GM18498 (cell line): ENCODE results near the gene PPM1B.
"Not testable (repeated sequence)": the region's sequence is repeated elsewhere in the genome, so short reads cannot be mapped to it uniquely, and the experiment has no call there.

Experiments used
- ATAC-seq: cut with Tn5 transposase; IDR thresholded peaks from one replicate; pipeline ENCODE4 v1.9.1; 2021; ENCODE audit warnings: mild to moderate bottlenecking, moderate library complexity; ENCODE audit not compliant: unreplicated experiment

The PPM1B gene

DNA sequence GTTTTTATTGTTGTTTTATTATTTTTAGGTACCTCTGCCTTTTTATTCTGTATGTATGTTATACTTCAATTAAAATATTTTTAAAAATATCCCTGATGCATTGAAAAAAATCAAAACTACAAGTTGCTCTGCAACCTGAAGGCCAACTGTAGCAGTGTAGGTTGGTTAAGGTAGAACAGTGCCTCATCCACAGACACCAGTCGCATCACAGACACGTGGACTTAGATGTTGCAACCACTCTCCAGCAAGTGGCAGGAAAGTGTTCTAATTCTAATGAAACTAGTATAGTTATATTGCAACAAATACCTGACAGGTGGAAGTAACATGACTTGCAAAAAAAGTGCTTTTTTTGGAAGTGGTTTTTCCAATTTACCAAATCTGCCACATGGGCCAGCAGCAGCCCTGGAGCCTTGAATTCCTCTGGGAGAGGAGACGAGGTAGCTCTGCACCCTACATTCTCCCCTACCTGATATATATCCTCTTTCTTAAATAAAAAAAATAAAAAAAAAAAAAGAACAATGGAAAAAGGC, 78.2 kb downstream of the PPM1B start:
- no peak for ATAC-seq

DNA sequence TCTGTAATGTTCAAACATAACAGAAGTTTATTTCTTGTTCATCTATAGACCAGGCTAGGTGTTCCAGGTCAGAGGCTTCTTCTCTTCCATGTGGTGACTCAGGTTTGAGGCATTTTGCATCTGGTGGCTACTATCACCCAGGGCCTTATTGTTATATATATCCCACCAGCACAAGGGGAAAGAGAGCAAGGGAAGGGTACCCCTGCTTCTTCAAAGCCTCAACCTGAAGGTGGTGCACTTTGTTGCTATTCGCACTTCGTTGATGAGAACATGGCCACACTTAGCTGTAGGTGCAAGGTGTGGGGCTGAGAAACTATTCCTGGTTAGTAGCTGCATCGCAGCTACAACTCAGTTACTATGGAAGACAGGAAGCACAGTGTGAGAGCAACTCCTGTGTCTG, 79.2 kb downstream of the PPM1B start:
- no peak for ATAC-seq

DNA sequence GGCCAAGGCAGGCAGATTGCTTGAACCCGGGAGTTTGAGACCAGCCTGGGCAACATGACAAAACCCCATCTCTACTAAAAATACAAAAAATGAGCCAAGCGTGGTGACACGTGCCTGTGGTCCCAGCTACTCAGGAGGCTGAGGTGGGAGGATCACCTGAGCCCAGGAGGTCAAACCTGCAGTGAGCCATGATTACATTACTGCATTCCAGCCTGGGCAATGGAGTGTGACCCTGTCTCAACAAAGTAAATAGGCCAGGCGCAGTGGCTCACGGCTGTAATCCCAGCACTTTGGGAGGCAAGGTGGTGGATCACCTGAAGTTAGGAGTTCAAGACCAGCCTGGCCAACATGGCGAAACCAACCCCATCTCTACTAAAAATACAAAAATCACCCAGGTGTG, 80.6 kb downstream of the PPM1B start:
- not testable (repeated sequence) for ATAC-seq

DNA sequence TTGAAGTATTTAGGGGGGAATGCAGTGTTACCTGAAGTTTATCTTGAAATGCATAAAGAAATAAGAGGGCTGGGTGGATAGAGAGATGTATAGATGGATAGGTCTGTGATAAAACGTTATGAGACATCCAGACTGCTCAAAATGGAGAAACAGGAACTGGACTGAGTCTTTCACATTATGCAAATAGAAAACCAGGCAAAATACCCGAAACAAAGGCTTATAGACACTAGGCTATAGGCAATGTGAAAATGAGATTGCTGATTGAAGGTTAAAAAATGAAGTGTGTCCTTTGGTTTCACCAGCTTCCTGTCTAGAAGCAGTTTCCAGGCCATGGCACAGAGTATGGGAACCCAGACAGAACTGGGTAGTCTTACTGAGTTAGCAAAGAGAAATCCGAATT, 81.7 kb downstream of the PPM1B start:
- ATAC-seq: peak; percentile 88

DNA sequence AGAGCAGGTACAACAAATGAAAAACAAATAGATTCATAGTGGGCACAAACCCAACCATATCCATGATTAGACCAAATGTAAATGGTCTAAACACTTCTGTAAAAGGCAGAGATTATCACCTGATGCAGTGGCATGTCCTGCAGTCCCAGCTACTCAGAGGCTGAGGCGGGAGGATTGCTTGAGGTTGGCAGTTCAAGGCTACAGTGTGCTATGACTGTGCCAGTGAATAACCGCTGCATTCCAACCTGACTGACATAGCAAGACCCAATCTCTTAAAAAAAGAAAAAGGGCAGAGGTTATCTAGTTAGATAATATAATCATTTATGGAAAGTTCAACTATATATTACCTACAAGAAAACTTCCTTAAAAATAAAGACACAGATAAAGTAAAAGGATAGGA, 85.3 kb downstream of the PPM1B start:
- ATAC-seq: no peak

DNA sequence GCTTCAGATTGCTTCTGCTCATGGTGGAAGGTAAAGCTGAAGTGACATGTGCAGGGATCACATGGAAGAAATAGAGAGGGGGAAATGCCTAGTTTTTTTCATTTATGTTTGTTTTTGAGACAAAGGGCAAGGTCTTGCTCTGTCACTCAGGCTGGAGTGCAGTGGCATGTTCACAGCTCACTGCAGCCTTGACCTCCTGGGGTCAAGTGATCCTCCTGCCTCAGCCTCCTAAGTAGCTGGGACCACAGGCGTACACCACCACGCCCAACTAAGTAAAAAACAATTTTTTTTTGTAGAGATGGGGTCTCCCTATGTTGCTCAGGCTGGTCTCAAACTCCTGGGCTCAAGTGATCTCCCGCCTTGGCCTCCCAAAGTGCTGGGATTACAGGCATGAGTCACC, 87.0 kb downstream of the PPM1B start:
- not testable (repeated sequence) for ATAC-seq

DNA sequence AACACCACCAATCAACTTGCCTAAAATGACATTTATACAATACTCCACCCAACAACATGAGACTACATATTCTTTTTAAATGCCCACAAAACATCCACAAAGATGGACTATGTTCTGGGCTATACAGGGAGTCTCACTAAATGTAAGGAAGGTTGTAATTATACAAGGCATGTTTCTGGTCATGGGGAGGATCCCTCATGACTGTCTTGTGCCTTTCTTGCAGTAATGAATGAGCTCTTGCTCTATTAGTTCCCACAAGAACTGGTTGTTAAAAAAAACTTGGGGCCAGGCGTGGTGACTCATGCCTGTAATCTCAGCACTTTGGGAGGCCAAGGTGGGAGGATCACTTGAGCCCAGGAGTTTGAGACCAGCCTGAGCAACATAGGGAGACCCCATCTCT, 89.1 kb downstream of the PPM1B start:
- not testable (repeated sequence) for ATAC-seq

DNA sequence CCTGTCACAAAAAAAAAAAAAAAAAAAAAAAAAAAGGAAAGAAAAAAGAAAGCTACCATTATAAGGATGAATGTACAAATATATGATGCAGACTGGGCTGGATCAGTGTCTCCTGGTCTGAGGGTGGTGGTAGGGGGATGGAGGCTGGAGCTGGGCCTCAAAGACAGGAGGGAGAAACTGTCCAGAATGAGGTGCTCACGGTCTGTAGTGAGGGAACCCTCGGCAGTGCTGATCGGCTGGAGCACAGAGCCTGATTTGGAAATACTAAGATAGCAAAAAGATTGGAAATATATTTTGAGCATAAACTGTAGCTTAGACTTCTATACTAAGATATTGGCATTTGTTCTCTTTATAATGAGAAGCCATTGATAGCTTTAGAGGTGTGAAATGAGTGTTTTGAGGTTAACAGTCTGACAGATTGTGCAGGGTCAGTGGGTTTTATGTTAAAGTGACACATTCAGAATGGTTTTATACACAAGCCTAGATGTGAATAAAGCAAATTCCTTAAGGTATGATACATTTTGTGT, 98.7 kb downstream of the PPM1B start:
- ATAC-seq: no peak

DNA sequence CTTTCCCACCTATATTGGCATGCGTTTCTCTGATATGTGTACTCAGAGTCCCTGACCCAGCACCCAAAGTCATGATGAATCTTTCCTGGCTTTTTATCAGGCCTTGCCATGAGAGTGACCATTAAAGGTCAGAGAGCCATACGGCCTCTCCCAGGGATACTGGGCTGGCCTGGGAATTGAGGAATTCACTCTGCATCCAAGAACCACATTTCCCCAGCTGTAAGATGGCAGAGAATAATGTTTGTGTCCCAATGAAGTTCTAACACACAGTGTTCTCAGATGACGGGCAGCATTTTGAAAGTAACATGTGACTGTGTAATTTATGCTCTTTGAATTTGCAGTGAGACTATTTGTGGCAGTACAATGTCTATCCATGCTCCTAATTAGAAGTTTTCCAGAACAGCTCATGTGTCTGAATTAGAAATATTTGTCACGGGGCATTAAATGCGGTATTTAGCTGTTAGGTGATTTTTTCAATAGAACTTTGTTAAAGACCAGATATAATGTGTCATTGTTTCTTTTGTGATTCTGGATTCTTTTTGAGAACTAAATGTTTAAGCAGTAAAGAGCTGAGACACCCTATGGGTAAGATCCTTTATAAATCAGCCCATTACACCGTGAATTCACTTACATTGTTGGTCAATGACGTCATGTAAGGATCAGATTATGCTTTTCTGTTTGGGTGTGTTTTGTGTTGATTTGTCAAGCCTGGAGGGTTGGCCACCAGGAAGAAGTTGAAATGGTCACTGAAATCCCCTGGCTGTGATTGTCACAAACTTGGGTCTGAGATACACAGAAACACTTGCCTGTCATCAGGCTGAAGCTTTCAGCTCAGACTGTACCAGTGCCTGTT, 99.3 kb downstream of the PPM1B start:
- no peak for ATAC-seq

DNA sequence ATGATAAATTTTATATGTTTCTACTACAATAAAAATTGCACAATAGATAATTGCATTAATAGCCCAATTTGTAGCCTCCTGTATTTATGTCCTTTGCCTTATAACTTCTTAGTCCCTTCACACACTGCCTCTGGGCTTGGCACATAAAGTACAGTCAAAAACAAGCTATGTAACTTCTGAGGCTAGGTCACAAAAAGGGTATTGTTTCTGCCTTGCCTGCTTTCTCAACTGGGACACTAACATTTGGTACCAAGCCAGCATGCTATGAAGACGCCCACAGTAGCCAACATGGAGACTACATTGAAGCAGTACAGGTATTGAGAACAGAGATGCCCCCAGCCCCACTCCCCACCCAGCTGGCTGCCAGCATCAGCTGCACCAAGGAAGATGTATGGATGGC, 101.2 kb downstream of the PPM1B start:
- ATAC-seq: no peak

DNA sequence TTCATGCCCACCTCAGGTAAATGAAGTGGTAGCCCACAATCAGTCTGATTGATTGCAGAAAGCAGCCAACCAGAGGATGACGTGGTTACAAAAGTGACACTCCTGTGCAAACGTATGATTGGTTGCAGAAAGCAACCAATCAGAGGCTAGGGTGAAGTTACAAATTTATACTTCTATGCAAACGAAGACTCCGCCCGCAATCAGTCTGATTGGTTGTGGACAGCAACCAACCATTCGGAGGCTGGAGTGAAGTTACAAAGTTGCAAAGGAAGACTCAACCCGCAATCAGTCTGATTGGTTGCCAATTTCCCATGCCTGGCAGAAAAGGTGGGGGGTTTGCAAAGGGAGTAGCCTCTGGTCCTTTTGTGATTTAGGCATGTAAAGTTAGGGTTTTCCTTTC, 102.6 kb downstream of the PPM1B start:
- ATAC-seq: no peak

DNA sequence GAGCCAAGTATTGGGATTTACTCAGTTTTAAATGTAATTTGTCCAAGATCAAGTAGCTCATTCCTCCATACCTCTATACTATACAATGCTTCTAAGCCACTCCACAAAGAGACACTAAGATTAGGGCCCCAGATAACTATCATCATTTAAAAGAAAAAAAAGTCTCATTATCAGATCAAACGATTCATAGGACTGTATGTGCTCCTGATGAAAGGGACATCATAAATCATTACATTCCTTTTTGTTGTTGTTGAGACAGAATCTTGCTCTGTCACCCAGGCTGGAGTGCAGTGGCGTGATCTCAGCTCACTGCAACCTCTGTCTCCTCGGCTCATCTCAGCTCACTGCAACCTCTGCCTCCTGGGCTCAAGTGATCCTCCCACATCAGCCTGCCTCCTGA, 104.4 kb downstream of the PPM1B start:
- ATAC-seq: no peak

DNA sequence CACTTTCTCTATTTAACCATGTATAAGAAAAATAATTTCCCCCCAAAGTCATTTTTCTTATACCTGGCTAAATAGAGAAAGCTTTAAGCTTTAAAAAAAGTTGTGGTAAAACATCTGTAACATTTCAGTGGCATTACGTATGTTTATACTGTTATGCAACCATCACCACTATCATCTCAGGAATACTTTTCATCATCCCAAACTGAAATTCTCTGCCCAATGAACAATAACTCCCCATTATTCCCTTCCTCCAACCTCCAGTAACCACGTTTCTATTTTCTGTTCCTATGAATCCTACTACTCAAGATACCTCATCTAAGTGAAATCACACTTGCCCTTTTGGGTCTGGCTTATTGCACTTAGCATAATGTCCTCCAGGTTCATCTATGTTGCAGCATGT, 104.9 kb downstream of the PPM1B start:
- no peak for ATAC-seq

DNA sequence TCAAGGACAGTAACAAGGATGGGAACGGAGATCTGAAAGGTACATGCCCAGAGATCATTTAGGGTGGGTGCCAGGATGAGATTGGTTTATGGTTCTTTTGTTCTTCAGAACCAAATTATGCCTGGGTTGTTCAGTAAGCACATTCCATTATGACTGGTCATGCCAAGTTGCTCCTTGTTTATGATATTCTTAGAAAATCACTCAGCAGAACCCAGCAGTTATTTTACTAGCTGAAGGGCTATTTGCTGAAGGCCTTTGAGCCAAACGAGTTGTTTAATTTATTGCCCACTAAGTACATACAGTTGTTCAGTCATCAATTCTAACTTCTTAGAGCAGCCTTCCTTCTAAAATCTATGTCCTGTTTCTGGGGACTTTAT, 107.2 kb downstream of the PPM1B start:
- no peak for ATAC-seq

DNA sequence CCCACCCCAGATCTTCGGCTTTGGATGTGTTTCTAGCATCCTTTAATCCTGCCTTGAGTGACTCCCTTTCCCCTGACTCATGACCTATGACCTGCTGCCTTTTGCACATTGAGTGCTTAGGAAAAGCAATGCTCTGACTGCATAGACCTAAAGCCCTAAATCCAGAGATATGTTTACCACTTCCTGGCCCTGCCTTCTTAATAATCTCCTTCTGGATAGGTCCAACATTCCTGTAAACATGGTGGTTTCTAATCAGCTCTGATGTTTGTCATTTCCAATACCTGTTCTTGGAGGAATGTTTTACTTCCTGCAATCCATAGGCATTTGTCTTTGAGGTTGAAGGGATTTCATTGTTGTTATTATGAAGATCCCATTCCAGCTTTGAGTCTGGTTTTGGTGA, 108.9 kb downstream of the PPM1B start:
- no peak for ATAC-seq

DNA sequence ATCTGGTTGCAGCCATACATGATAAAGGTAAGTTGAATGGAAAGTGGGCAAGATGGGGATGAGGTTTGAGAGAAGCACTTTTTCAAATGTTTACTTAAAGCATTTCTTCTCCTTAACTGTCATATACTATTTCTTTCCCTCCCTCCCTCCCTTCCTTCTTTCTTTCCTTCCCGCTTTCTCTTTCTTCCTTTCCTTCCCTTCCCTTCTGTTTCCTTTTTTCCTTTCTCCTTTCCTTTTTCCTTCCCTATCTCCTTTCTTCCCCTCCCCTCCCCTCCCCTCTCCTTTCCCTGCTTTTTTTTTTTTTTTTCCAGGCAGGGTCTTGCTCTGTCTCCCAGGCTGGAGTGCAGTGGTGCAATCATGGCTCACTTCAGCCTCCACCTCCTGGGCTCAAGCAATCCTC, 112.2 kb downstream of the PPM1B start:
- ATAC-seq: no peak
